HG02571 (cell line): ENCODE results near the gene NRAP.

Experiments used
- ATAC-seq: cut with Tn5 transposase; IDR thresholded peaks from one replicate; pipeline ENCODE4 v1.9.1; 2021; ENCODE audit warnings: mild to moderate bottlenecking, moderate library complexity; ENCODE audit not compliant: unreplicated experiment

Gene NRAP

GRCh38 chr10:113563306-113564088 is 100.3 kb downstream of the NRAP start:
- peak; percentile 89 for ATAC-seq

GRCh38 chr10:113562704-113563103 is 101.1 kb downstream of the NRAP start:
- no peak for ATAC-seq

DNA sequence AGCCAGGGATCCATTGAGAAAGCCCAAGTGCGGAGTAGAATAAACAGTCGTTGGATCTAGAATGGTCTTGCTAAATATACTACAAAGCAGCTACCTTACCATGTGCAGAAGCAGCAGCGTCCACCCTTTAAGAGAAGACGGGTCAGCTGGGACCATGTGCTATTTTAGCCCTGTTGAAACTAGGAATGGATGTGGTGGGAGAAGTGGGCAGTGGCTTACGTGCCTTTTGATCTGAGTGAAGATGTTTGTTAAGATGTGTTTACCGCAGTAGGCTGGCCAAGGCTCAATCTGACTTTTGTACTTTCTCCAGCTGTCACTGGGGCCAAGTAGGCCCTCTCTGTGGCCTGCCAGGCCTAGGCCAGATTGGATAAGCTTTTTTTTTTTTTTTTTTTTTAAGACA is 101.8 kb downstream of the NRAP start:
- ATAC-seq, result no peak

DNA sequence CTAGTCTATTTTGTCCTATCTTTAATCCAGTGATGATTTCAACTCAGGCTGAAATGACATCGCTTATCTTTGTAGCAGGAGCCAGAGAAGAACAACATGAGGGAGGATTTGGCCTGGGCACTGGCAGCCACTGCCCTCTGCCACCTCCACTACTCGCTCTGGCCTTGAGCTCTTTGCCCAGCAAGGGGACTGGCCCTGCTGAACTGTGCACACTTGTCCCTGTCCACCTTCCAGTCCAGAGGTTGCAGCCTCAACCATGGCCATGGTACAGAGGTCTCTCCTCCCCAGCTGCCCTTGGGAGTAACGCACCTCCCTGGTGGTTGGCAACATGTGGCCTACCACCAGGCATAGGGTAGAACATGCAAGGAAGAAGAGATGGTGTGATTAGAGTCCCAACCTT is 102.6 kb downstream of the NRAP start:
- no peak for ATAC-seq

- ATAC-seq, result no peak
These were observed 103.8 kb downstream of the NRAP start for GRCh38 chr10:113560071-113560470.

DNA sequence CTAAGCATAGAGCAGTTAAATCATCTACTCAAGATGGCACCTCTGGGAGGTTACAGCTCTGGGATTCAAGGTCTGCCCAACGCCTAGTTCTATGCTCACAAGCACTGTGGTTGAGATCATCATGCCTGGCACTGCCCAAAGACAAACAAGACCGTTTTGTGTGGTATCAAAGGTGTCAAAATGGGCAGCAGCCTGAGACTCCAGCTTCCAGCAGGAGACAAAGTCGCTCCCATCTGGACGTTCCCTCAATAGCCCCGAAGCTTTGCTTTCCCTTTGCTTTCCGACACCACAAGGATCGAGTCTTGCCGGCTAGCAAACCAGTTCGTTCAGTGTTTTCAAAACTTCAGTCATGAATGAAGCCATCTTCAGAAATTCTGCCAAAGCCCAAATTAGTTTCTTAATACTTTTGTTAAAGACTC is 105.9 kb downstream of the NRAP start:
- ATAC-seq, result no peak

DNA sequence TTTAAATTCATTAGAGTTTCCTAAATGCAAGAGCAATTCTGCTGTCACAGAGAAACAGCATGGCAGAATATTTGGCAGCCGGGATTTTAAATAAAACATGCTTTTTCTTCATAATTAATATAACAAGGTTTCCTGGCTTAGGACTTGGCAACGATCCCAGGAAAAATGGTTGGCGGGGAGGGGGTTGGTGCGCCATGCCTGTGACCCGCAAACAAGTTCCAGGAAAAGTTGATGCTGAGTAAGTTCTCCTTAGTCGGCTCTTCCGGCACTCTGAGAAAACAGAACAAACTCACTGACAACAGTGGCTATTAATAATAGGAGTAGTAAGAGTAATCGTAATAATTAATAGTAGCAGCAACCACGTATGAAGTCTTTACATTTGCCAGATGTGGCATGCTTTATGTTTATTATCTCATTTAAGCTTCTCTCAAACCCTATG is 106.4 kb downstream of the NRAP start:
- no peak for ATAC-seq

DNA sequence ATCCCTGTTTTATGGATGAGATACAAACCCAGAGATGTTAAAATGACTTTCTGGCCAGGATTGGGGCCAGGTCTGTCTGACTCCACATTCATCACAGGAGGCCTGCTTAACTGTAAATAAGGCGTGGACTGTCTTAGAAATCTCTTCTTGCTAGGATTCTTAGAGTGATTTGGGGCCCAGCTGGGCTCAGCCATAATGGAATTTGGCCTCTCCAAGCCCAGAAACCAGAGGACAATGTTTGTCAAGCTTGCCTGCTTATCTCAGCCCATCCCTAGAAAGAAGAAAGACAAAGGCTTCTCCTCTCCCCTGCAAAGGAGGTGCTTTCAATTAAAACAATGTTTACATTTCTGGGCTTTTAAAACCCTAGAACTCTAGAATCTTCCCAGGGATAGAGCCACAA is 108.1 kb downstream of the NRAP start:
- ATAC-seq, result no peak

GRCh38 chr10:113555245-113555644 is 108.6 kb downstream of the NRAP start:
- ATAC-seq, result no peak

- ATAC-seq, result no peak
These were observed 109.6 kb downstream of the NRAP start for GRCh38 chr10:113554214-113554613.

DNA sequence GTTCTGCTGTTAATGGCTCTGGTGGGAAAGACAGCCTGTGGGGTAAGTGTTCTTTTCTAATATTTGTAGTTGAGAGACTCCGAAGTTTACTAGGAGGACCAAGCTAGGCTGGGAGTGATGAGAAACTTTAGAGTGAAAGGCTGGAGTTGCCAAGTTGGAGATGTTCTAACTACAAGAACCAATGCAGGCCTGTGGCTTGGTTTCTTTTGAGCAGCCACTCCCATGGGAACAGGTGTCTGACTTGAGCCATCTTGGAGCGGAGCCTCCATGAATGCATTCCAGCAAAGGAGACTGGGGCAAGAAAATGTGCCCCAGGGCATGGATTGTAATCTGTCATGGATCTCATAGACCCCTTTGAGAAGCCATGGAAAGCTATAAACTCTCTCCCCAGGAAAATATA is 110.7 kb downstream of the NRAP start:
- no peak for ATAC-seq

DNA sequence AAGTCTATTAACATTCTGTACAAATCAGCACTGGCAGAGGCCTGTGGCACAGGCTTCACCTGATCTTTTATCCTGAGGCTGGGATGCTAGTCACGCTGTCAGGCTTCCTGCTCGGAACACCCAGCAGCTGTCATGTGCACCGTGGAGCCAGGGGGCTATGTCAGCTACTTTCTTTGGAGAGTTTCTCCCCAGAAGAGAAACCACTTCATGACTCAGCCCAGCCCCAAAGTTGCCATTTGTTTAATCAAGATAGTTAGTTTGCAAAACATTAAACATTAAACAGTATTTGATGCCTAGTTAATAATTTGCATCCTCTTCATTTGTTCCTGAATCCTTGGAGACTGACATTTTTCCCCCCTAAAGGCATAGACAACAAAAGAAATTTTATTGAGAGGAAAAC is 111.1 kb downstream of the NRAP start, which contains the start of gene HABP2:
TSS of gene HABP2 (plus strand) at position 353 of the 400 bp plus-strand sequence. CDS start 69 bp downstream, outside the sequence.
- ATAC-seq, result no peak

DNA sequence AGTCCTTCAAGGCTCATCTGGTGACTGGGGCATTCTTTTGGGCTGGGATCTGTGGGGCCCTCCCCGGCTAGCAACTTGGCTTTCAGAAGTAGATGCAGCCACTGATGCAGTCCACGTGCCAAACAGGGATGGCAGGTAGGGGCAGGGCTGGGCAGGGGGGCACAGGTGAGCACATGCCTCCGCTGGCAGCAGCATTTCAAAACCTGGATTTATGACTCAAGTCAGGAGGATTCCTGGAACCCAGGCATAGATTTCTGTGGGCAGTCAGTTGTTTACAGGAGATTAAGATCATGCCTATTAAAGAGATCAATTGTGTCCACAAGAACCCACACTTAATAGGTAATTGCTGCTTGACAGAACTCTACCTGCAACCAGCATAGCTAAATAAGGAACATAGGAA is 111.8 kb downstream of the NRAP start:
- no peak for ATAC-seq

DNA sequence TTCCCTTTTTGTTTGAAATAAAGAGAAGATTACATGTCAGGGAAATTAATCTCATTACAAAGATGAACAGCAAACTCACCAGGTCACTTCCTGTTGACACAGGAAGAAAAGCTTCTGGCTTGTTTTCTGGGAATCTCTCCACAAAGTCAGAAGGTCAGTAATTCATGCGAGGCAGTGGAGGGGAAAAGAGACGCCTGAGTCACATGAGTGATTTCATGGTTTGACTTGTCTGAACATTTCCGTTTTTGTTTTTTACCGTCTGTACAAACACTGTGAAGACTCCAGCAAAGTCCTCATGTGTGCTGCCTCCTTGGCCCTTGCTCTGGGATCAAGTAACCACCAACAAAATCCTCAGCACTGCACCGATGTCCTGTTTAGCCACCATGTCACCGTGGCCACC is 113.5 kb downstream of the NRAP start:
- no peak for ATAC-seq

- ATAC-seq, result no peak
These were observed 114.0 kb downstream of the NRAP start for GRCh38 chr10:113549856-113550255.

DNA sequence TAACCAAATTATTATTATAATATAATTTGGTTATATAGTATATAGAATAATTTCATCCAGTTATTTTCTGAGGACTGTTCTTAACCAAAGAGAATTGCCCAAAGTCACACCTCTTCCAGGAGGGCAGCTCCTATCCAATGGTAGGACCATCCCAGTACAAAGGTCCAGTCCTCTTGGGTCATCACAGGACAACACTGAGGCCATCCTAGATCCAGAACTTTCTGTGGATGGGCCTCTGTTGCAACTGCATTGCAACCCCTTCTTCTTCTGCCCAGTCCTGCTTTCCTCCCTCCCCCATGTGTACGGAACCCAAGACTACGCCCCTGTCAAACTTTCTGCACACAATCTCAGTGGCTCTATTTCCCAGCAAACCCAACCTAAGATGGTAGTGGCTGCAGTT is 116.4 kb downstream of the NRAP start:
- ATAC-seq, result no peak

GRCh38 chr10:113544392-113544791 is 119.4 kb downstream of the NRAP start:
- no peak for ATAC-seq

DNA sequence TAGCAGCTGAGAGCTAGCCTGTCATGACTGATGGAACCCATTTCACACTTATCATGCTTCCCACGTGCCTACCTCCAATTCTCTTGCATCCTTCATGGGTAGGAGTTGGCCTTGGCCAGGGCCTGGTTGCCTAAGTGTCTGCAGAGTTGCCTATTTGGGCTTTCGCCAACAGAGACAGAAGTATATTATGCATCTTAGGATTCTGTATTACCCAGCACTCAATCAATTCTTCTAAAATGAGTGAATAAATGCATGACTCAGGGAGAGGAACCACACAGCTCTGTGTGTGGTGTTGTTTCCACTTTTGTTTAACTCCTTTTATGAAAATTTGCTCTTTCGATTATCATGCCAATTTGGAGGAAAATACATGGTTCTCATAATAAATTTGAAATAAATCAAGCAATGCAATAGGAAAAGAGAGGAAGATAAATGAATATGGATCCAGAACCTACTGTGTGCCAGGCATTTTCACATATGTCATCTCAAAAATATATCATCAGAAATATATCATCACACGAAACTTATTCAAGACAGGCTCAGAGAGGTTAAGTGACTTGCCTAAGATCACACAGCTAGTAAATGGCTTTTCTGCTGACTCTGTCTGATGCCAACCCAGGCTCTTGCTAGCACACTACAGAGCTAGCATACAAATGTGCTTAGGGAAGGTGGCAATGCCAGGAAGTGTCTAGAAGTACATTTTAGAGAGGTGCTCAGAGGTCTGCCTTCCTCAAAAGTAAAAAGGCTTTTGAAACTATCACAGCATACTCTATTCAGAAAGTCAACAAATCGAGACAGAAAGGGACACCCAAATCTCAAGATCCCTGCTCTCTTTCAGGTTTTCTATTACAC is 120.5 kb downstream of the NRAP start:
- no peak for ATAC-seq

DNA sequence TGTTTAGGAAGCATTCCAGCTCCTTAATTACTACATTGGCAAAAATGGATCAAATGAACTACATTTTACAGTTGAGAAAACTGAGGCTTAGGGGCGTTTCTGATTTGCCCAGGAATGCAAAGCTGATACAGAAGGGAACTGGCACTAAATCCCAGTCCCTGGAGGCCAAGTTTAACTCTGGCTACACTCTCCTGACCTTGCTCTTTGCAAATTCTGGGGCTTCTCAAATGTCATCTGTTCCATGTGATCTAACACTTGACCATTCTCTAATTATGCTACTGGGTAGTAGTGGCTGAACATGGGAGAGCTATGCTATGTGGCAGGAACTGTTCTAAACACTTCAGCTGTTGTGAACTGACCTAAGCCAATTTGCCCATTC is 122.3 kb downstream of the NRAP start:
- ATAC-seq, result no peak

DNA sequence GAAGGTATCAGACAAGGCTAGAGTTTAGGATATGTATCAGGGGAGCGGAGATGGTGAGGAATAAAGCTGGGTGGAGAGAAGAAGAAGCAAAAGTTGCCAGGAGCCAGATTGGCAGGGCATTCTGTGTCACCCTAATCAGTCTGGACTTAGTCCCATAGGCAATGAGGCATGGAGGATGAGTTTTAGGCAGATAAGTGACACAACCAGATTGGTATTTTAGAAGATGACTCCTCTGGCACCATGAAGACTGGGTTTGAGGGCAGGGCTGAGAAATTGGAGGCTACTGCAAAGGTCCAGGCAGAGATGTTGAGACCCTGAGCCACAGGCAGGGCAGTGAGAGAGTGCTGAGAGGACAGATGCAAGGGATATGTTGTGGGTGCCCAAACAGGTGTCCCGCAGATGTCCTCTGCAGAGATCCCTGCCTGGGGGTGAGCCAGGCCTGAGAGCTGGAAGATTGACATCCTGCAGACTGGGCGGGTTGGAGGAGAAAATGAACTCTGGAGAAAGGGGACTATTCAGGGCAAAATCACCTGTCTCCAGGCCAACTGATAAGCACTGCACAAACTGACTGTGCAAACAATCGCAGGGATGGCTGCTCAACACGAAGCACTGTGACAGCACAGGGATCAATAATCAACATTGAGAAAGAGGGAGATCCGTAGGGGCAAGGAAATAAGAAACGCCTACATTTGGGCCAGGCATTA is 122.8 kb downstream of the NRAP start:
- ATAC-seq, result no peak

DNA sequence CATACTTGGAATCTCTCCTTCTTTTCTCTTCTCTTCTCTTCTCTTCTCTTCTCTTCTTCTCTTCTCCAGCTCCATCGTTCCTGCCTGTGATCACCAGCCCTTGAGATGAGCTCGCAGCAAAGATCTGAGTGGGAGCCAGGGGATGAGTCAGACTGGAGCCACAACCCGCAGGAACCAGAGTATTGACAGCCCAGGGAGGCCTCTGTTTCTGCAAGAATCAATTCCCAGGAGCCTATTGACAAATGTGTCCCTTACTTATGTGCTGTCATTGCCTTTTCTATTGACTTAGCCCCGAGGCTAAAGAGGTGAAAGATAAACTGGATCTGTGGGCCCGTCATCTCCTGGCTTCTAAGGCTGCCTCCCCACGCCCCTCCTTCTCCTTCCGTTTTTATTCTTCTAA is 124.1 kb downstream of the NRAP start:
- no peak for ATAC-seq
